Stimulated activated CD8-positive, alpha-beta memory T cell treated with anti-CD3 and anti-CD28 coated beads, Interleukin-7, amount 100 ng/mL, for 48 hours (primary cell): Measurements from ENCODE around the gene FZD10.

Experiments
- DNase-seq, 2 donors: peaks; one replicate each; pipeline ENCODE4 v3.0.0-alpha.2; 2020; ENCODE audit warnings: low read depth in 1 of 2; ENCODE audit errors: extremely low read depth in 1 of 2

FZD10 gene

DNA sequence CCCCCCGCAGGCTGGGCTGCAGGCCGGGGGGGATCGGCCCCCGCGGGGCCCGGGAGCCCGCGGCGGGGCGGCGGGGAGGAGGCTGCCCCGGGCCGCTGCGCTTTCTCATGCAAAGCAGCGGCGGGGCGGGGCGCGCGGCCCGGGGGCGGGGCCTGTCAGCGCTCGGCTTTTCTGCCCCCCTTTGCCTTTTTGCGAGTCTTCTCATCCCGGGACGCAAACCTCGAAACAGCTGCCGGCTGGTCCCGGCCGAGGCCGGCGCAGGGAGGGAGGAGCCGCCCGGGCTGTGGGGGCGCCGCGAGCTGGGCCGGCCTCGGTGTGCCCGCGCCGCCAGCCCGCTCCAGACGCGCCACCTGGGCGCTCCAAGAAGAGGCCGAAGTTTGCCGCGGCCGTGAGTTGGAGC, at the start of gene FZD10:
TSS of gene FZD10 (plus strand) at position 198 of the 400 bp plus-strand sequence. CDS start 479 bp downstream, outside the sequence.
- no peak for DNase-seq

DNA sequence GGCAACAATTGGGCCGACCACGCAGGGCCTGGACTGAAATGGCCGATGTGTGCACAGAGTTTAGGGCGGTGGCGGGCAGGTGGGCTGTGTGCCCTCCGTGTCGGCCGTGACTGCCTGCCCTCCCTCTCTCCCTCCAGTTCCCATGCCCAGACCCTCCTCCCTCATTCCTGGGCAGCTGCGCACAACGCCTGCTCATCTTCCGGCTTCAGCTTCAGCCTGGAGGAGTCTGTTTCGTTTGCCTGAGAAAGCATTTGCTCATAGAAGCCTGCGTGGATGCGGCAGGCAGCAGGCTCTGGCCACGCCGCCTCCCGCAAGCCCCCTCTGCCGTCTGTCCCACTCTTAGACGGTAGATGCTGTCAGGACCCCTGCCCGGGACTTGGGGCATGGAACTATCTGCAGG, 47.3 kb upstream of the FZD10 start:
- no peak for DNase-seq

DNA sequence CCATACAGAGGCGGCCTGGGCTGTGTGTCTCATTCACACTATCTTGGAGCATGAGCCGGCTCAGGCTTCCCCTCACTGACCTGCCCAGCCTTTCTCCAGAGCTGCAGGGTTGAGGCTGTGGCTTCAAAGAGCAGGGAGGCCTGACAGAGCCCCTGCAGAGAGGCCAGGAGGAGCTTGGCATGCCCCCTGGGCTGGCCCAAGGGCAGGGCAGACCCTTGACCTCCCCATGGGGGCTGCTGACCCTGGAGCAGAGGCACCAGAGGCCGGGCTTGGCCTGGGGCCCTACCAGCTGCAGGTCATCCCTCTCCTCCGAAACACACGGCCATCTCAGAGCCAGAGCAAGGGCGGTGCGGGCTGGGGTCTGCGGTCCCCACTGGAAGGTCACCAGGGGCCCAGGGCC, 46.6 kb upstream of the FZD10 start:
- no peak for DNase-seq

- no peak for DNase-seq
Measured at GRCh38 chr12:130116791-130117190, 45.5 kb upstream of the FZD10 start.

DNA sequence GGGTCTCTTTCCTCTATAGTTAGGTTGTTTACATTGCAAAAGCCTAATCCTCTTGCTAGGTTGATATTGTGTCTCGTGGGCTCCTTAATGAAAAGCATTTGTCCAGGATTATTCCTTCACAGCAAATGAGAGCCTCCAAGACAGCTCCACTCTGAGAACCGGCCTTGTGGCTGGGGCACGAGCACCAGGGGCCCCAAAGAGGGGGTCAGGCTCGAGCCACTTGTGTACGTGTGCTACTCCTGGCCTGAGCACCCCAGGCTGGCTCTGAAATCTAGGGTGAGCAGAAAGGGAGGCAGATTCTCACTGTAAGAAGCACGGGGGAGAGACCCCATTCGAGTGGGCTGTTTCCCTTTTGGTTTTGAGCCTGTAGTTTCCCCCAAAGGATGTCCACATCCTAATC, 45.0 kb upstream of the FZD10 start:
- DNase-seq, result no peak

- DNase-seq, result no peak
Measured at GRCh38 chr12:130117701-130118100, 44.6 kb upstream of the FZD10 start.

- no peak for DNase-seq
Measured at GRCh38 chr12:130118181-130118580, 44.1 kb upstream of the FZD10 start.

DNA sequence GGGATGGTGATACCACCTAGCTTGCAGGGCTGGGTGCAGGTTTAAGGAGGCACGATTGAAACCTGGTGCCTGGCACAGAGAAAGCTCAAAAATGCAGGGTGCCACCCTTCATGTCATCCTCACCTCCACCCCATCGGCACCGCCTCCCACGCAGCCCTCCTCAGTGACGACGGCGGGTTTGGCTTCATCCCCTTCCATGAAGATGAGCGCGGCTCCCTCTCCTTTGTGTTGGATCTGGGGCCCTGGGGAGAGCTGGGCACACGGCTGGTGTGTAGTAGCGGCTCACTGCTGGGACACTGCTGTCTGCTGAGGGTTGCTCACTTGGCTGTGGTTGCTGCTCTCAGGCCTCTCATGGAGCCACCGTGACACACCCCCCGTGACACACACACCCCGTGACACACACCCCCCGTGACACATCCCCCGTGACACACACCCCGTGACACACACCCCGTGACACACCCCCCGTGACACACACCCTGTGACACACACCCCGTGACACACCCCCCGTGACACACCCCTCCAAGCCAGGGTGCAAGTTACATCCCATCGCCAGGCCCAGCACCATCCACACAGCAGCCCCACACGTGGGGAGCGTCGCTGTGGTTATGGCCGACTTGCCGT, 42.9 kb upstream of the FZD10 start:
- no peak for DNase-seq

- no peak for DNase-seq
Measured at GRCh38 chr12:130120012-130120805, 42.1 kb upstream of the FZD10 start.

DNA sequence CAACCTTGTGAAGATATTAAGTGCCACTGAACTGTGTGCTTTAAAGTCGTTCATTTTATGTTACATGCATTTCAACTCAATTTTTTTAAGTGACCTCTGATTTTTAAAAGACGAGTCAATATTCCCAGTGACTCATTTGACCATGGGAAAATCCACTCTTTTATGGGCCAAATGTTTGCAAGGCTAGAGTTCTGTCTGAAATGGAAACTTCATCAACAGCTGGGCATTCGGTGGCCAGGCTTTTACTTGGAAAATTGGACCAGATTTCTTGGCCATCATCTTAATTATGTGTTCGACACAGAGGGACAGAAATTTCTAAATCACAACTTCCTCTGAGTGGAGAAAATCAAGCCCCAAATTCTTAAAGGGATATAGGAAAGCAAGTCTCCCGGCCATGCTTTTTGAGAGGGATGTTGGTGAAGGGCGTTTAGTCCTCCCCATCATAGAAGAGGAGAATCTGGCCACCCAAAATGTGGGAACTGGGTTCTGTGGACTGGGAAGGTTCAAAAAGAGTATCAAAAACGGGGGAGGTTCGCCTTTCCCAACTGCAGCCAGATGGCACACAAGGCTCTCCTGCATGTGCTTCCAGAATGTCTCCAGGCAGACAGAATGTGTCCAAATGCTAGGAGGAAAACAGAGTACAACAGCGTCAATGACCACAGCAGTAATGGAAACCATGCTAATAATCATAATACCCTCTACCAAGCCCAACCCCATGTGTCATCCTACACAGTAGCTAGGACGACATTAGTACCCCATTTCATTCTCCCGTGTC, 40.9 kb upstream of the FZD10 start:
- no peak for DNase-seq

DNA sequence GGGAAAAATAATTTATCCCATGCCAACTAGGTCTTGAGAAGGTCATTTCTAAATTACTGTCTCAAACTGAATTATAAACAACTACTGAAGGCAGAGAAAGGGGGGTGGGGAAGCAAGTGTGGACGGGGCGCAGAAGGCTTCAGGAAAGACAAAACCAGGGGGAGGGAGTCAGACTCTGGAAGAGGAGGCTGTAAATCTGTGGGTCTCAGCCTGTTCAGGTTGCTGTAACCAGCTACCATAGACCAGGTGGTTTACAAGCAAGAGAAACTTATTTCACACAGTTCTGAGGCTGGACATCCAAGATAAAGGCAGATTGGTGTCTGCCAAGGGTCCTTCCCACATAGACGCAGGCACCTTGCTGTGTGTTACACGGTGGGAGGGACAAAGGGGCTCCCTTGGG, 39.9 kb upstream of the FZD10 start:
- DNase-seq, result no peak

- DNase-seq, result no peak
Measured at GRCh38 chr12:130124106-130124505, 38.2 kb upstream of the FZD10 start.

- DNase-seq, result no peak
Measured at GRCh38 chr12:130124605-130125244, 37.5 kb upstream of the FZD10 start.

DNA sequence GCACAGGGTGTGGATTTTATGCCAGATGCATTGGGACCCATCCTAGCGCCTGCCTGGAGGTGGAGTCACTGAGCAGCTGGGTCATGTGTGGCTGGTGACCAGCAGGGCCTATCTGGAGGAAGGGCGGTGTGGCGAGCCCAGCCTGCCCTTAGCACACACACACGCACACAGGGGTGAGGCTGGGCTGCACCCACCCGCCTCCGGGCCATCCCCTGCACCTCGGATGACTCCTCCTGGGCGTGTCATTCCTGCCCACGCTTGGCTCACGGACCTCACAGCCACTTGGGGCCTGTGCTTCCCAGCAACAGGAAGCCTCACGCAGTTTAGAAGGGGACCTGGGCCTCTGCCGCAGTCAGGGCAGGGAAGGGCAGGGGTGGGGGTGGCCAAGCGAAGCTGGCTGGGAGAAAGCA, 36.2 kb upstream of the FZD10 start:
- no peak for DNase-seq

DNA sequence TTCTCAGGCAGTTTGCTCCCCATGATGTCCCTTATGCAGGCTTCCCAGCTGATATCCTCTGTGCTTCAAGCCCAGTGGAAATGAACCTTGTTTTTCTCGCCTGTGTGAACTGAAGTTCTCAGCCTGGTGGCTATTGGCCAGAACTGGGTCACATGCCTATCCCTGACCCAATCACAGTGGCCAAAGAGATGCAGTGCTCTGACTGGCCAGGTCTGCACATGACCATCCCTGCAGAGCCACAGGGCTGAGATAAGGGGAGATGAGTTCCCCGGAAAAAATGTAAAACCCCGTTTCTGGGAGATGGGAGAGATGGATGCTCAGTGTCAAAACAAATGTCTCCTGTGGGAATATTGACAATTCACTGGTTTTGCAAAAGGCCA, 34.7 kb upstream of the FZD10 start:
- DNase-seq, result no peak

GRCh38 chr12:130127912-130128789, 34.1 kb upstream of the FZD10 start:
- no peak for DNase-seq

DNA sequence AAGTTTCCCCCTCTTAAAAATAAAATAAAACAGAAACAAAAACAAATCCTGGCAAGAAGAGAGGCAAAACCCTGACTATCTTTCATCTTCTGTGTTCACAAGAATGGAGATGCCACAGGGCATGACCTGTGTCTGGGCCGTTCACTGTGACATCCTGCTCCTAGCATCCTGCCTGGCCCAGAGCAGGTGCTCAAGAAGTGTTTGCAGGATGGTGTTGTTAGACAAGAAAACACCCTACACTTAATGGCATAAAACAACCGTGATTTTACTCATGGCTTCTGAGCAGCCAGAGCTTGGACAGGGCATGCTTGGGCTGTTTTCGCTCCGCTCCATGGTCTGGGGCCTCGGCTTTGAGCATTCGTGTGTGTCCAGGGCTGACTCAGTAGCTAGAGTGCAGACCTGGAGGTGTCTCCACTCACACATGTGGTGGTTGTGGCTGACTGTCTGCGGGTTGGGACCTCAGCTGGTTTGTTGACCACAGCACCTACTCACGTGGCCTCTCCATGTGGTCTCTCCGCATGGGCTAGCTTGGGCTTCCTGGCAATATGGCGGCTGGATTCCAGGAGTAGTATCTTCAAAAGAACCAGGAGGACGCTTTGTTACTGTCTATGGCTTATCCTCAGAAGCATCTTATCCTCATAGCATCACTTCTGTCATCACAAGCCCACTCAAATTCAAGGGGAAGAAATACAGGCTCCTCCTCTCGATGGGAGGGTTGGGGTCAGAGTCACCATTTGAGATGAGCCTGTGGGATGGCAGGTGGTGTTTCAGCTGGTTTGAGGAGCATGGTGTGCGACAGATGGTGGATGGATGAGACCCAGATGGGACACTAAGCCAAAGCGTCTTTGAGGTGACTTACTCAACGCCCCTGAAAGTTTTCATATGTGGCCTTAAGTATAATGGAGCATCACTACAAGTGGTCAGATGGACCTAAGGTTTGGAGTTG, 33.2 kb upstream of the FZD10 start:
- no peak for DNase-seq

- no peak for DNase-seq
Measured at GRCh38 chr12:130130346-130130745, 31.9 kb upstream of the FZD10 start.

GRCh38 chr12:130131025-130131424, 31.2 kb upstream of the FZD10 start:
- DNase-seq, result no peak
